ENCODE data around the gene ROGDI. TPM values are rescaled to one million over a fixed set of nuclear protein-coding genes. Genes with fewer than 3 reads are reported as not detected.

ROGDI gene, protein sequence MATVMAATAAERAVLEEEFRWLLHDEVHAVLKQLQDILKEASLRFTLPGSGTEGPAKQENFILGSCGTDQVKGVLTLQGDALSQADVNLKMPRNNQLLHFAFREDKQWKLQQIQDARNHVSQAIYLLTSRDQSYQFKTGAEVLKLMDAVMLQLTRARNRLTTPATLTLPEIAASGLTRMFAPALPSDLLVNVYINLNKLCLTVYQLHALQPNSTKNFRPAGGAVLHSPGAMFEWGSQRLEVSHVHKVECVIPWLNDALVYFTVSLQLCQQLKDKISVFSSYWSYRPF
- total RNA-seq (ENCODE audit: unreplicated experiment): 113 TPM
- long read RNA-seq, transcript ROGDI-201 (11 exons, 1,735 nt): major isoform, 50 of 76 reads
- long read RNA-seq, transcript ROGDI-209 (10 exons, 1,362 nt): minor isoform, 8 of 76 reads
- long read RNA-seq, partial matches to known transcripts: 6 of 76 reads
- long read RNA-seq, other reads (novel, unspliced or antisense): 12 of 76 reads

DNA sequence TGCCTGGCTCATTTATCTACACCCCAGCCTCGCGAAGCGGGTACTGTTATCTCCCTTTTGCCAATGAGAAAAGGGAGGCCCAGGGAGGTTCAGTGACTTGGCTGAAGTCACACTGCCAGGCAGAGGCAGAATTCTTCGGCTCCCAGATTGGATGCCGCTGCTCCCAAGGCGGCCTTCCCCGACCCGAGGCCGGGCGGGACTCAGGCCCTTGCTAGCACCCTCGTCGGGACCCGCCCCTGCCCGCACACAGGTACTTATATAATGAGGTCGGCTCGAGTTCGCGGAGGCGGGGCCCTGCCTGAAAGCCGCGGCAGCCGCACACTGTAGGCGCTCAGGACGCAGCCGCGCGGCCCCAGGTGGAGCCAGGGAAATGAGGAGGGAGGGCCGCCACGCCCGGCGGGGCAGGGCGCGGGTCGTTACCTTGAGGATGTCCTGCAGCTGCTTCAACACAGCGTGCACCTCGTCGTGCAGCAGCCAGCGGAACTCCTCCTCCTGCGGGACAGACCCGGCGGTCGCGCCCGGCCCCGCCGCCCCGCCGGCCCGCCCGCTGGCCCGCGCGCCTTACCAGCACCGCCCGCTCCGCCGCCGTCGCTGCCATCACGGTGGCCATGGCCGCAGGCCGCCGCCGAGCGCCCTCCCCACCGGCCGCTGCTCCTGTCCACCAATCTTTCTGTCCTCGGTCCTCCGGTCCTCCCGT is at the start of gene ROGDI:
Gene ROGDI (minus strand): TSS at position 672 of the 697 bp plus-strand sequence. CDS start 62 bp downstream, at position 610.
- H3K4me1 Mint-ChIP-seq (ENCODE audit: low read depth, unreplicated experiment): peaks cover 22% of the 10 kb centered on the region
- H3K4me3 Mint-ChIP-seq (ENCODE audit: unreplicated experiment): peak within 1 kb of the TSS; percentile 88
- H3K27ac Mint-ChIP-seq (ENCODE audit: unreplicated experiment): peak within 1 kb of the TSS; percentile 94
- no peaks in the 10 kb centered on the region for H3K36me3 Mint-ChIP-seq (ENCODE audit: unreplicated experiment)
- peak; percentile 64 for DNase-seq
- TF ChIP-seq CTCF (IDR thresholded peaks at IDR 0.05; ENCODE audit: partially characterized antibody, unreplicated experiment): no peak
- H3K27me3 Mint-ChIP-seq (ENCODE audit: unreplicated experiment): peaks cover 11% of the 10 kb centered on the region
- H3K9me3 Mint-ChIP-seq (ENCODE audit: unreplicated experiment): peaks cover 8% of the 10 kb centered on the region

DNA sequence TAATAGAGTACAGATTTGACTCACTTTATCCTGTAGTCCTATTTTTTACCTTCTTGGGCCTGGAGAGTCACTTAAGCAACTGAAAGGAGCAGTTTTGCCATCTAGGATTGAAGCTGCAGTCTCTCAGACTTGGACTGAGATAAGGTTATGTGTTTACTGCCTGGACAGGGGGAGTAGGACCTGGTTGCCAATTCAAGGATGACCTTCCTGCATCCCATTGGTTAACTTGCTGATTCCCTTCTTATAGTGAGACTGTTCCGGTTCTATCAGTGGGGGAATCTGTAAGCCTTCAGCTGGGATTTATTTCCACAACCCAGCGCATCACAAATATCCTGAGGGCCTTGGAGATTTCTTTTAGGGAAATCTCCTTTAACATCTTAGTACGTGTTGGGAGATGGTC is 47.8 kb upstream of the ROGDI start:
- peaks cover 19% of the 10 kb centered on the region for H3K4me1 Mint-ChIP-seq (ENCODE audit: low read depth, unreplicated experiment)
- no peak for TF ChIP-seq CTCF (IDR thresholded peaks at IDR 0.05; ENCODE audit: partially characterized antibody, unreplicated experiment)
- H3K27me3 Mint-ChIP-seq (ENCODE audit: unreplicated experiment): no peaks in the 10 kb centered on the region
- no peak overlapping the region for H3K27ac Mint-ChIP-seq (ENCODE audit: unreplicated experiment)
- H3K9me3 Mint-ChIP-seq (ENCODE audit: unreplicated experiment): peaks cover 2% of the 10 kb centered on the region
- no peaks in the 10 kb centered on the region for H3K36me3 Mint-ChIP-seq (ENCODE audit: unreplicated experiment)
- H3K4me3 Mint-ChIP-seq (ENCODE audit: unreplicated experiment): peak overlapping the region; percentile 45
- DNase-seq: no peak

- DNase-seq: peak; percentile 60
- H3K36me3 Mint-ChIP-seq (ENCODE audit: unreplicated experiment): no peaks in the 10 kb centered on the region
- H3K27me3 Mint-ChIP-seq (ENCODE audit: unreplicated experiment): no peaks in the 10 kb centered on the region
- peak overlapping the region; percentile 2 for H3K27ac Mint-ChIP-seq (ENCODE audit: unreplicated experiment)
- H3K4me1 Mint-ChIP-seq (ENCODE audit: low read depth, unreplicated experiment): peaks cover 19% of the 10 kb centered on the region
- peaks cover 2% of the 10 kb centered on the region for H3K9me3 Mint-ChIP-seq (ENCODE audit: unreplicated experiment)
- TF ChIP-seq CTCF (IDR thresholded peaks at IDR 0.05; ENCODE audit: partially characterized antibody, unreplicated experiment): no peak
- peak overlapping the region; percentile 86 for H3K4me3 Mint-ChIP-seq (ENCODE audit: unreplicated experiment)
Observed at GRCh38 chr16:4847774-4848587, 45.5 kb upstream of the ROGDI start.

- Mint-ChIP-seq H3K27ac (ENCODE audit: unreplicated experiment) (peak within 1 kb of the TSS; percentile 72), H3K27me3 (ENCODE audit: unreplicated experiment) (no peaks in the 10 kb centered on the region), H3K4me1 (ENCODE audit: low read depth, unreplicated experiment) (peaks cover 19% of the 10 kb centered on the region), H3K36me3 (ENCODE audit: unreplicated experiment) (no peaks in the 10 kb centered on the region), H3K4me3 (ENCODE audit: unreplicated experiment) (peak within 1 kb of the TSS; percentile 95), H3K9me3 (ENCODE audit: unreplicated experiment) (peaks cover 2% of the 10 kb centered on the region)
- no peak for TF ChIP-seq CTCF (IDR thresholded peaks at IDR 0.05; ENCODE audit: partially characterized antibody, unreplicated experiment)
- DNase-seq: peak; percentile 100
Observed at GRCh38 chr16:4846901-4847773, 44.7 kb upstream of the ROGDI start, which contains the start of the genes GLYR1 and UBN1. GLYR1 (minus strand) TSS chr16:4847288; CDS start chr16:4847265, 23 bp downstream. UBN1 (plus strand) TSS chr16:4847481; CDS start chr16:4852918, 5,437 bp downstream.
